HT1080 (cell line): ENCODE results near the gene RHEX. TPM values are rescaled to one million over a fixed set of nuclear protein-coding genes. Genes with fewer than 3 reads are reported as not detected.

Experiments
- small RNA-seq: library from RNA; depleted of rRNA; stranded (forward); fragments of <200 nt; gene quantifications from one replicate; pipeline ENCODE3, GENCODE V24; 2014
- total RNA-seq: library from RNA; depleted of rRNA; stranded (reverse); fragments of >200 nt; shearing (Covaris generic); gene quantifications from 2 replicates; pipeline ENCODE4 v1.2.3, GENCODE V29; 2014; rRNA removed

The RHEX gene
- total RNA-seq, 1 experiment from 2014 or later, result not detected

Small RNAs within 50 kb of the gene (small RNA-seq; reads per million reads assigned to genes)
- gene RF00271, result not detected

Other genes with a start within 250 kb of the RHEX start
- gene SLC41A1, start 240.0 kb upstream of the RHEX start, total RNA-seq, result 12.1 and 17.5 TPM in 2 replicates
- not detected in 2 replicates for gene PM20D1, start 203.0 kb upstream of the RHEX start, total RNA-seq
- 0.03 and 0.10 TPM in 2 replicates for gene SLC26A9, start 109.7 kb upstream of the RHEX start, total RNA-seq
- 0.10 TPM in 1 of 2 replicates, not detected in the other for gene RAB7B, start 49.8 kb upstream of the RHEX start, total RNA-seq
- 0.17 and 0.34 TPM in 2 replicates for gene CTSE, start 29.3 kb upstream of the RHEX start, total RNA-seq
- not detected in 2 replicates for gene AVPR1B, start 64.2 kb downstream of the RHEX start, total RNA-seq
- 9.0 and 15.0 TPM in 2 replicates for gene FAM72A, start 149.7 kb downstream of the RHEX start, total RNA-seq
- gene SRGAP2, start 150.4 kb downstream of the RHEX start, total RNA-seq, result 47.8 and 58.6 TPM in 2 replicates